Skeletal muscle satellite cell (primary cell): ENCODE measurements around the gene GSTT2B.
"Not testable (repeated sequence)": the region's sequence is repeated elsewhere in the genome, so short reads cannot be mapped to it uniquely, and the experiment has no call there.

Experiments used
- H3K27me3 ChIP-seq: 2 replicates; pipeline ENCODE4 v1.7.0; 2013; ENCODE audit warnings: low read length; ENCODE audit not compliant: control insufficient read depth, insufficient read depth
- H3K36me3 ChIP-seq: 2 replicates; pipeline ENCODE4 v1.7.0; 2013; ENCODE audit warnings: mild to moderate bottlenecking, control low read depth, low read length; ENCODE audit not compliant: insufficient read depth
- H3K4me1 ChIP-seq: 2 replicates; pipeline ENCODE4 v1.7.0; 2013; ENCODE audit warnings: low read length; ENCODE audit not compliant: control insufficient read depth, insufficient read depth
- H3K4me2 ChIP-seq: 2 replicates; pipeline ENCODE4 v1.7.0; 2013; ENCODE audit warnings: mild to moderate bottlenecking, low read length
- H3K4me3 ChIP-seq: 2 replicates; pipeline ENCODE4 v1.7.0; 2013; ENCODE audit warnings: low read length
- H3K9ac ChIP-seq: 2 replicates; pipeline ENCODE4 v1.7.0; 2013; ENCODE audit warnings: mild to moderate bottlenecking, low read depth, low read length, moderate library complexity
- H3K9me3 ChIP-seq: replicated peaks from 2 replicates; pipeline ENCODE4 v1.7.0; 2013; ENCODE audit warnings: mild to moderate bottlenecking, control low read depth, low read length

Gene GSTT2B

DNA sequence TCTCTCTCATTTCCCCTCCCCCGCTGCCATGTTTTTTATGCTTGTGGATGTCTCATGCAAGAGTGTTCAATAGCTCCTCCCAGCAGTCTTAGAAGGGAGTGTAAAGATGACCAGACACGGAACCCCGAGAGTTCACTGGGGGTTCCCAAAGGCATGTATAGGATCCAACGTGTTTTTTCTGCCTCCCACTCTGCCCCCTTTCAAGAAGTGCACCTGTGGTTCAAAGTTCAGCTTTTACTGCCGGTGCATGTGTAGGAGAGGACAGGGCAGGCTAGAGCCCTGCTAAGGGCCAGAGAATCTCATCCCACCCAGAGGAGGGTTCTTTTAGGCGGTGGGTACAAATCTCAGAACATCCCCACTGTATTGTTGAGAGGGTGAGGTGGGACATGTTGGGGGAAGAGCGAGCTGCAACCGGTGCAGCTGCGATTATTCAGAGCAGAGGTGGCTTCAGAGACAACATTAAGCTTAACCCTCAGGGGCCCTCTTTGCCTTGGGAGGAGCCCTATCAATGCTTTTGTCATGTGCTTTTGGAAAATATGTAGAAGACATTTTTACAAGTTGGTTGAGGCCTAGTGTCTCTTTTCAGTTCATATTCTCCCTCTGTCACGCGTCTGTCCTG, 52.3 kb downstream of the GSTT2B start:
- no peak overlapping the region for H3K9ac ChIP-seq
- H3K36me3 ChIP-seq, result no peaks in the 10 kb centered on the region
- H3K4me2 ChIP-seq, result no peak overlapping the region
- H3K4me3 ChIP-seq, result no peak overlapping the region
- peaks cover 7% of the 10 kb centered on the region for H3K4me1 ChIP-seq
- H3K27me3 ChIP-seq, result peaks cover 18% of the 10 kb centered on the region
- no peaks in the 10 kb centered on the region for H3K9me3 ChIP-seq

GRCh38 chr22:23907423-23907822, 53.6 kb downstream of the GSTT2B start:
- H3K4me1 ChIP-seq, H3K4me2 ChIP-seq, H3K9ac ChIP-seq, H3K4me3 ChIP-seq, H3K36me3 ChIP-seq, H3K9me3 ChIP-seq: not testable (repeated sequence)
- H3K27me3 ChIP-seq, result peaks cover 18% of the 10 kb centered on the region
